Transverse colon (tissue), 4 donors: ENCODE results near the gene PYHIN1.

ENCODE experiments used
- POLR2AphosphoS5 ChIP-seq, 3 donors: sonication (generic); formaldehyde crosslinking; IDR thresholded peaks; one replicate each; pipeline ENCODE4 v1.6.1; 2016; ENCODE audit warnings: antibody characterized with exemption in 3 of 3
- TF ChIP-seq, protein P1 (sequence below), 5 experiments: fragments of 200-600 bp in 3 of 5; fragments of 450-650 bp in 2 of 5; sonication (generic) in 3 of 5; IDR thresholded peaks; 1 replicate in 2 of 5; 2 replicates in 3 of 5; pipeline ENCODE4 v1.5.1; 2016 to 2017; ENCODE audit warnings: antibody characterized with exemption in 5 of 5, inconsistent platforms in 3 of 5, mild to moderate bottlenecking in 2 of 5, moderate library complexity in 1 of 5

- no peak for TF ChIP-seq POLR2AphosphoS5 (IDR thresholded peaks at IDR 0.05)
- TF ChIP-seq, protein P1, sequence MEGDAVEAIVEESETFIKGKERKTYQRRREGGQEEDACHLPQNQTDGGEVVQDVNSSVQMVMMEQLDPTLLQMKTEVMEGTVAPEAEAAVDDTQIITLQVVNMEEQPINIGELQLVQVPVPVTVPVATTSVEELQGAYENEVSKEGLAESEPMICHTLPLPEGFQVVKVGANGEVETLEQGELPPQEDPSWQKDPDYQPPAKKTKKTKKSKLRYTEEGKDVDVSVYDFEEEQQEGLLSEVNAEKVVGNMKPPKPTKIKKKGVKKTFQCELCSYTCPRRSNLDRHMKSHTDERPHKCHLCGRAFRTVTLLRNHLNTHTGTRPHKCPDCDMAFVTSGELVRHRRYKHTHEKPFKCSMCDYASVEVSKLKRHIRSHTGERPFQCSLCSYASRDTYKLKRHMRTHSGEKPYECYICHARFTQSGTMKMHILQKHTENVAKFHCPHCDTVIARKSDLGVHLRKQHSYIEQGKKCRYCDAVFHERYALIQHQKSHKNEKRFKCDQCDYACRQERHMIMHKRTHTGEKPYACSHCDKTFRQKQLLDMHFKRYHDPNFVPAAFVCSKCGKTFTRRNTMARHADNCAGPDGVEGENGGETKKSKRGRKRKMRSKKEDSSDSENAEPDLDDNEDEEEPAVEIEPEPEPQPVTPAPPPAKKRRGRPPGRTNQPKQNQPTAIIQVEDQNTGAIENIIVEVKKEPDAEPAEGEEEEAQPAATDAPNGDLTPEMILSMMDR (IDR thresholded peaks at IDR 0.05): no peak
Observed at GRCh38 chr1:158942490-158942889, 11.1 kb downstream of the PYHIN1 start.
